AG04450 (cell line): Measurements from ENCODE around the gene VSIG8. TPM values are rescaled to one million over a fixed set of nuclear protein-coding genes. Genes with fewer than 3 reads are reported as not detected.

Experiments
- CTCF ChIA-PET: fragments of 300-600, 350-600 bp; formaldehyde crosslinking; extraction: SDS; loops from one replicate; lab custom pipeline; 2022; ENCODE audit warnings: antibody characterized with exemption, inconsistent platforms; lab: Charles Lee
- POLR2A ChIA-PET: fragments of 350-600 bp; formaldehyde crosslinking; extraction: SDS; loops from one replicate; lab custom pipeline; 2021; ENCODE audit warnings: antibody characterized with exemption, inconsistent platforms; lab: Yijun Ruan, JAX
- DNase-seq: peaks from one replicate; pipeline ENCODE4 v3.0.0-alpha.2; 2011; ENCODE audit warnings: low read depth, low spot score
- H3K27ac ChIP-seq: one replicate; pipeline ENCODE4 v1.5.1; 2012; ENCODE audit warnings: low read depth, low read length, control low read depth
- H3K27me3 ChIP-seq: one replicate; pipeline ENCODE4 v1.6.0; 2012; ENCODE audit warnings: low read length; ENCODE audit not compliant: control insufficient read depth, insufficient read depth
- H3K4me3 ChIP-seq: 2 replicates; pipeline ENCODE4 v1.5.1; 2011; ENCODE audit warnings: mild to moderate bottlenecking, low read depth, low read length, control low read depth
- H3K9me3 ChIP-seq: 2 replicates; pipeline ENCODE4 v1.5.1; 2012; ENCODE audit warnings: low read length; ENCODE audit not compliant: control insufficient read depth, insufficient read depth
- polyA plus RNA-seq: library from polyadenylated mRNA; depleted of rRNA; stranded (reverse); fragments of >200 nt; gene quantifications from 2 replicates; pipeline ENCODE4 v1.2.3, GENCODE V29; 2011
- TF ChIP-seq, protein P1 (sequence below): IDR thresholded peaks from 2 replicates; pipeline ENCODE4 v1.5.1; 2011; ENCODE audit warnings: low read depth, low read length, control low read depth, inconsistent platforms

The VSIG8 gene
- polyA plus RNA-seq, 1 experiment, result not detected

DNA sequence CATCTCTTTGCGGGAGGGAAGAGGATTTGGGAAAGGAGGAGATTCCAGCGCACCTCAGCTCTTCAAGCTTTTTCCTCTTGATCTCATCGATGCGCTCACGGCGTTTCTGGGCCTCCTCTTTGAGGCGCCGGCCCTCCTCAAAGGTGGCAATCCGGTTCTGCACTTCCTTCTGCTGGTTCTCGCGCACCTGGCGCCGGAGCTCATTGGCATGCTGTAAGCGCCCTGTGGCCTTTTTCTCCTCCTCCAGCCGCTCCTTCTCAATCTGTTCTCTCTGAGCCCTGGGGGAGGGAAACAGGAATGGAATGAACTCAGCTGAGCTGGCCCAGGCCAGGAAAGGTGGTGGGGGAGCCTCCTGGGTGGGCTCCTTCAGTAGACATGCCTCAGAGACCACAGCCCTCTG, 10.4 kb upstream of the VSIG8 start:
- ChIA-PET POLR2A (interaction anchor here (1.4 kb wide), 1 partner anchor 19 kb away, joined by 5 read pairs; no protein-coding TSS in a partner anchor), CTCF (interaction anchor here (0.6 to 6.3 kb wide), 4 partner anchors 17 to 228 kb away, joined by 3 to 28 read pairs (median 5); no protein-coding TSS in a partner anchor)
- Histone ChIP-seq H3K27ac (no peak overlapping the region), H3K4me3 (no peak overlapping the region), H3K27me3 (no peaks in the 10 kb centered on the region), H3K9me3 (no peaks in the 10 kb centered on the region)
- TF ChIP-seq, protein P1, sequence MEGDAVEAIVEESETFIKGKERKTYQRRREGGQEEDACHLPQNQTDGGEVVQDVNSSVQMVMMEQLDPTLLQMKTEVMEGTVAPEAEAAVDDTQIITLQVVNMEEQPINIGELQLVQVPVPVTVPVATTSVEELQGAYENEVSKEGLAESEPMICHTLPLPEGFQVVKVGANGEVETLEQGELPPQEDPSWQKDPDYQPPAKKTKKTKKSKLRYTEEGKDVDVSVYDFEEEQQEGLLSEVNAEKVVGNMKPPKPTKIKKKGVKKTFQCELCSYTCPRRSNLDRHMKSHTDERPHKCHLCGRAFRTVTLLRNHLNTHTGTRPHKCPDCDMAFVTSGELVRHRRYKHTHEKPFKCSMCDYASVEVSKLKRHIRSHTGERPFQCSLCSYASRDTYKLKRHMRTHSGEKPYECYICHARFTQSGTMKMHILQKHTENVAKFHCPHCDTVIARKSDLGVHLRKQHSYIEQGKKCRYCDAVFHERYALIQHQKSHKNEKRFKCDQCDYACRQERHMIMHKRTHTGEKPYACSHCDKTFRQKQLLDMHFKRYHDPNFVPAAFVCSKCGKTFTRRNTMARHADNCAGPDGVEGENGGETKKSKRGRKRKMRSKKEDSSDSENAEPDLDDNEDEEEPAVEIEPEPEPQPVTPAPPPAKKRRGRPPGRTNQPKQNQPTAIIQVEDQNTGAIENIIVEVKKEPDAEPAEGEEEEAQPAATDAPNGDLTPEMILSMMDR, result no peak
- no peak for DNase-seq

DNA sequence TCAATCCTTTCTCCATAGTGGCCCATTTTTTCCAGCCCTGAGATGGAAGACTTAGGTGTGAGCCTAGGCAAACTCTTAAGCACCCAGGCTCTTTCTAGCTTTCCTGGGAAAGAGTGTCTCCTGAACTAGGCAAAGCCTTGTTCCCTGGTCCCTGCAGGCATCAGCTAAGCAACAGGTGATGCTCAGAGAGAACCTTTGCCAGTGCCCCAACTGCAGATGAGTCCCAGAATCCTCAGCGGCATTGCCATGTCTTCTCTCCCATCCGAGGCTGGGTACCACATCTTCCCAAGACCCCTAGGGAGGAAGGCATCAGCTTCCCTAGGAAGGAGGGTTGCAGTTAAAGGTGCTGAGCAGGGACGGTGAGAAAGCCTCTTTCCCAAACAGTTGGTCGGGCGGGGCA, 8.2 kb upstream of the VSIG8 start:
- ChIA-PET POLR2A (no interaction called here), CTCF (interaction anchor here (6.3 kb wide), 1 partner anchor 19 kb away, joined by 28 read pairs; no protein-coding TSS in a partner anchor)
- DNase-seq, result no peak
- no peak overlapping the region for H3K27ac ChIP-seq
- no peak overlapping the region for H3K4me3 ChIP-seq
- no peaks in the 10 kb centered on the region for H3K27me3 ChIP-seq
- TF ChIP-seq, protein P1, result no peak
- H3K9me3 ChIP-seq, result no peaks in the 10 kb centered on the region

DNA sequence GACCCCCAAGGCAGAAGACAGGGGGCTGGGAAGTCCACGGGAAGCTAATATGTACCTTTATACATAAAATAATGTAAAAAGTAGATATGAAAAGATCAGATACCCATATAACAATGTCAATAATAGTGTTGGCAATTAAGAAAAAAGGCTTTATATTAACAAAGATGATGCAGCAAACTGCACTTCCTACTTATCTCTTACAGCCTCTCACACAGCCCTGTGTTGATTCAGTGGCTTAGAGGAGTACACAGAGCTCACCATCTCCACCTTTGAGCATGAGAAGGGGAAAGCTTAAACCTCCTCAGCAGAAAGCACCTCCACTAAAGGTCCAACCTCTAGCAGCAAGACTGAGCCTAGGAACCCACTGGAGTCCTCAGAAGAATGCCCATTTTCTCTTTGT, 7.2 kb upstream of the VSIG8 start:
- H3K9me3 ChIP-seq, result no peaks in the 10 kb centered on the region
- no peak for DNase-seq
- ChIA-PET CTCF (interaction anchor here (0.7 to 1.9 kb wide), 3 partner anchors 22 to 50 kb away, joined by 3 to 12 read pairs (median 5); no protein-coding TSS in a partner anchor), POLR2A (no interaction called here)
- no peak overlapping the region for H3K4me3 ChIP-seq
- TF ChIP-seq, protein P1, result no peak
- no peaks in the 10 kb centered on the region for H3K27me3 ChIP-seq
- H3K27ac ChIP-seq, result no peak overlapping the region

DNA sequence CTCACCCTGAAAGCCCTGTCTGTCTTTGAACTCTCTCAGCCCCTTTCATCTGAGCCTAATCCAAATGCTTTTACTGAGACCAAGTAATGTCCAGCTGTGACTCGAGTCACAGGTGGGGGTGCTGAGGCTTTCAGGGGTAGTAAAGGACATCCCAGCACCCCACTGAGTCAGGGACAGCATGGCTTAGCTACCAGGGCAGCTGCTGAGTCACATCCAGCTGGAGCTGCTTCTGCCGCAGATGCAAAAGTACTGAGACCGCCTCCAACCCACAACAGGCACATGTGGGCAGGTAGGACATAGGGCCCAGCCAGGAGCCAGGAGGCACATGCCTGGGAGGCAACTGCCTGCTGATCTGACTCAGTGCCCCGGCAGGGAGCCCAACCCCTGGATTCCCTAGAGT, 6.7 kb upstream of the VSIG8 start:
- DNase-seq, result no peak
- ChIA-PET POLR2A (no interaction called here), CTCF (interaction anchor here (1.0 to 1.9 kb wide), 3 partner anchors 23 to 138 kb away, joined by 4 to 12 read pairs (median 5); no protein-coding TSS in a partner anchor)

DNA sequence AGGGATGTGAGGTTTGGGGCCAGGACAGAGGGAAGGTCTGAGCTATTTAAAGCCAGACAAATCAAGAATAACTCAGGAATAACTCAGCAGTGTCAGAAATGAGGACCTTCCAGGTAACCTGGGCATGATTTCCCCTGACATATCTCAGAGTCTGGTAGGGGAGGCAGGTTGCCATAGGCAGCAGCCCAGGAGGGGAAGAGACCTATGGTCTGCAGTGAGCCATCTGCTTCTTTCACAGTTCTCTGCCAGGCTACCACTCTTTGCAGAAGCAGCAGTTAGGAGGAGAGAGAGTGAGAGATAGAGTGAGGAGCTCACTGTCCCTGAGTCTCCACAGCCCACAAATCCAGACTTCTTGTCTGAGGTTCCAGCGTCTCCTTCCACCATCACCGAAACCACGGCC, 6.3 kb upstream of the VSIG8 start:
- Histone ChIP-seq H3K4me3 (no peak overlapping the region), H3K9me3 (no peaks in the 10 kb centered on the region), H3K27ac (peak overlapping the region; percentile 47), H3K27me3 (no peaks in the 10 kb centered on the region)
- TF ChIP-seq, protein P1, result no peak
- DNase-seq, result no peak
- POLR2A ChIA-PET, result no interaction called here
- CTCF ChIA-PET, result interaction anchor here (1.3 to 1.9 kb wide), 2 partner anchors 23 to 139 kb away, joined by 4 to 12 read pairs; no protein-coding TSS in a partner anchor

More for the DNA sequence above, 6.7 kb upstream of the VSIG8 start:
- TF ChIP-seq, protein P1, result no peak
- Histone ChIP-seq H3K27ac (peak overlapping the region; percentile 47), H3K4me3 (no peak overlapping the region), H3K27me3 (no peaks in the 10 kb centered on the region), H3K9me3 (no peaks in the 10 kb centered on the region)
